ENCODE results near the gene APOBEC3H.
"Not testable (repeated sequence)": the region's sequence is repeated elsewhere in the genome, so short reads cannot be mapped to it uniquely, and the experiment has no call there.

The APOBEC3H gene

DNA sequence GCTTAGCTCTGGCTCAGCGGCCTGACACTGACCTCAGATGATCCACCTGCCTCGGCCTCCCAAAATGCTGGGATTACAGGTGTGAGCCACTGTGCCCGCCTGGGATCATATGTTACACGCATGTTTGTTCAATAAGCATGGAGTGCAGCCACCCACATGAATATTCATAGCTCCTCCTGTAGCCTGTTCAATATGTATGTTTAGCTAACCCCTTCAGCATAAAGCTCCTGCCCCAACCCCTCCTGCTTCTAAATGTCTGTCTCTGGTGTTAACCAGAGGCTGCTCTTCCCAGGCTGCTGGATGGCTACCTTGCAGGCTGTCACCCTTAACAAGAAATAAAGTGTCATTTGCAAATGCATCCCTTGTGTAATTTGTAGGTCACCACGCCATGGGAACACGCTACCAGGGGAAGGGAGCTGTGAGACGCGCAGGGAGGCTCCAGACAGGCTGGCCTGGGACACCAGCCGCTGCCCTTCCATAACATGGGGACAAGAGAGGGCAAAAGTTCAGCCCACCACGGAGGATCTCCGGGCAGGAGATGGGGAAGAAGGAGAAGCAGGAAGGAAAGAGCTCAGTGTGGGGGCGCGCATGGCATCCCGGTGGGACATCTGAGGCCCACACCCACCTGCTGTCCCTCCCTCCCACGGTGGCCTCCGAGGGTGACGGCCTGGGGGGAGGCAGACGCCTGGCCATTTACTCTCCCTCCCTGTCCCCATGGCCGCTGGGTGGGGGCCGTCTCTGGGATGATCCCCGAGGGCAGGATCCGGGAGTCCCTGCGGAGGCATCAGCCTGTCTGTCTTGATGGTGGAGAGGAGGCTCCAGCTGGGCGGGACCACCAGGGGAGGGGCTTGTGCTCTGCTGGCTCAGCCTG, 20.7 kb upstream of the APOBEC3H start:
- ATAC-seq (replicated peaks); H3K27me3 Mint-ChIP-seq; DNase-seq; H3K9me3 Mint-ChIP-seq: not testable (repeated sequence)
- Mint-ChIP-seq H3K36me3 (ENCODE audit: insufficient read depth) (peaks cover 45% of the 10 kb centered on the region), H3K27ac (peak overlapping the region; percentile 98 to 99), H3K4me3 (peak overlapping the region; percentile 76 to 98), H3K4me1 (ENCODE audit: low read depth in 2 of 2) (peaks cover 40 to 49% of the 10 kb centered on the region in 2 donors)

DNA sequence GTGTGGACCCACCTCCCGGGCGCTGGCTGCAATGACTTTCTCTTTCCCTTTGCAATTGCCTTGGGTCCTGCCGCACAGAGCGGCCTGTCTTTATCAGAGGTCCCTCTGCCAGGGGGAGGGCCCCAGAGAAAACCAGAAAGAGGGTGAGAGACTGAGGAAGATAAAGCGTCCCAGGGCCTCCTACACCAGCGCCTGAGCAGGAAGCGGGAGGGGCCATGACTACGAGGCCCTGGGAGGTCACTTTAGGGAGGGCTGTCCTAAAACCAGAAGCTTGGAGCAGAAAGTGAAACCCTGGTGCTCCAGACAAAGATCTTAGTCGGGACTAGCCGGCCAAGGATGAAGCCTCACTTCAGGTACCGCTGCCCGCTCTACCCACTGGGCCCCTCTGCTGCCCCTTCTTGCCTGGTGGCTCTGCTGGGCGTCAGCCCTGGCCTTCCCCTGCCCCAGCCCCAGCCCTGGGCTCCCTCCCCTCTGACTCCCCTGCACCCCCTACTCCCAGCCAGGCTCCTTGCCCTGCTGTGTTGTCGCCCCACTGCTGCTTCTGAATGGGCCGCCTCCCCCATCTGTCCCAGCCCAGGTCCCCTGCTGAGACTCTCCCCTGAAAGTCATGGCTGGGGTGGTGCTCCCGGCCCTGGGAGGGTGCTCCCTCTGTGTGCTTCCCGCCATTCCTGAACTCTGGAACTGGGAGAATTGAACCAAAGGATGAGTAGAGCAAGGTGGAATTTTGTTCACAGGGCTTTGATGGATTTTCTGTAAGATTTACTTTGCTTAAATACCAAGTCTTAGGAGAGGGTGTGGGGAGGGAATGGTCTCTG, 19.8 kb upstream of the APOBEC3H start, which contains the start of gene APOBEC3G:
Gene APOBEC3G, plus strand, starts transcription at position 250 of the 815 bp plus-strand sequence. Its CDS starts 87 bp downstream, at position 337.
- Mint-ChIP-seq H3K27ac (peak within 1 kb of the TSS; percentile 98 to 99), H3K4me1 (ENCODE audit: low read depth in 2 of 2) (peaks cover 49 to 58% of the 10 kb centered on the region in 2 donors), H3K4me3 (peak within 1 kb of the TSS; percentile 92 to 98), H3K36me3 (ENCODE audit: insufficient read depth) (peaks cover 54% of the 10 kb centered on the region)
- ATAC-seq (replicated peaks) (peak; percentile 78), DNase-seq (peak; percentile 62 to 72 (median 68))
- H3K27me3 Mint-ChIP-seq, H3K9me3 Mint-ChIP-seq: not testable (repeated sequence)

DNA sequence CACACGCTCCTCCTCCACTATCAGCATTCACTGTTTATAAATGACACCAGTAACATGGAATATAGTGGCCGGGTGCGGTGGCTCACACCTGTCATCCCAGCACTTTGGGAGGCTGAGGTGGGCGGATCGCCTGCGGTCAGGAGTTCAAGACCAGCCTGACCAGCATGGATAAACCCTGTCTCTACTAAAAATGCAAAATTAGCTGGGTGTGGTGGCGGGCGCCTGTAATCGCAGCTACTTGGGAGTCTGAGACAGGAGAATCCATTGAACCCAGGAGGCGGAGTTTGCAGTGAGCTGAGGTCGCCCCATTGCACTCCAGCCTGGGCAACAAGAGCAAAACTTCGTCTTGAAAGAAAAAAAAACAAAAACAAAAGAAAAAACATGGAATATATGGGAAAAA, 19.1 kb upstream of the APOBEC3H start:
- not testable (repeated sequence) for H3K27me3 Mint-ChIP-seq; DNase-seq; H3K9me3 Mint-ChIP-seq; ATAC-seq (replicated peaks)
- peak overlapping the region; percentile 92 to 98 for H3K4me3 Mint-ChIP-seq
- peaks cover 53 to 64% of the 10 kb centered on the region in 2 donors for H3K4me1 Mint-ChIP-seq (ENCODE audit: low read depth in 2 of 2)
- H3K36me3 Mint-ChIP-seq (ENCODE audit: insufficient read depth): peaks cover 60% of the 10 kb centered on the region
- peak overlapping the region; percentile 98 to 99 for H3K27ac Mint-ChIP-seq

DNA sequence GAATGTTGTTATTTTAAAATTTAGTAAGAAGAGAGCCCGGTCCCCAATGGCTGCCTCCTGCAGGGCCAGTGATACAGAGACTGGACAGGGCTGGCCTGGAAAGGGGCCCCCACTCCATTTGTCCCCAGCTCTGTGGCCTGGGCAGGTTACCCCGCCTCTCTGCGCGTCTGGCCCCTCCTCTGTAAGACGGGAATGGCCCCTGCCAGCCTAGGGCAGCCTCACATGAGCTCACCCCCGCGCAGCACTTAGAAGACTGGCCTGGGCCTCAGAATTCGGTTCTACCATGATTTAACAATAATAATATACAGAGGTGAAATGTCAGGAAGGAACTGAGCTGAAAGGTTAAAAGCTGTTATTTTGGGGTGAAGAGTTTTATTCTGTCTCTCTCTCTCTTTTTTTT, 18.7 kb upstream of the APOBEC3H start:
- H3K27ac Mint-ChIP-seq: peak overlapping the region; percentile 98 to 99
- H3K27me3 Mint-ChIP-seq: no peaks in the 10 kb centered on the region
- H3K36me3 Mint-ChIP-seq (ENCODE audit: insufficient read depth): peaks cover 64% of the 10 kb centered on the region
- H3K4me3 Mint-ChIP-seq: peak overlapping the region; percentile 92 to 98
- DNase-seq (peak in 2 of 3 experiments; percentile 30 to 43), ATAC-seq (replicated peaks) (no peak)
- no peaks in the 10 kb centered on the region for H3K9me3 Mint-ChIP-seq
- peaks cover 57 to 68% of the 10 kb centered on the region in 2 donors for H3K4me1 Mint-ChIP-seq (ENCODE audit: low read depth in 2 of 2)

DNA sequence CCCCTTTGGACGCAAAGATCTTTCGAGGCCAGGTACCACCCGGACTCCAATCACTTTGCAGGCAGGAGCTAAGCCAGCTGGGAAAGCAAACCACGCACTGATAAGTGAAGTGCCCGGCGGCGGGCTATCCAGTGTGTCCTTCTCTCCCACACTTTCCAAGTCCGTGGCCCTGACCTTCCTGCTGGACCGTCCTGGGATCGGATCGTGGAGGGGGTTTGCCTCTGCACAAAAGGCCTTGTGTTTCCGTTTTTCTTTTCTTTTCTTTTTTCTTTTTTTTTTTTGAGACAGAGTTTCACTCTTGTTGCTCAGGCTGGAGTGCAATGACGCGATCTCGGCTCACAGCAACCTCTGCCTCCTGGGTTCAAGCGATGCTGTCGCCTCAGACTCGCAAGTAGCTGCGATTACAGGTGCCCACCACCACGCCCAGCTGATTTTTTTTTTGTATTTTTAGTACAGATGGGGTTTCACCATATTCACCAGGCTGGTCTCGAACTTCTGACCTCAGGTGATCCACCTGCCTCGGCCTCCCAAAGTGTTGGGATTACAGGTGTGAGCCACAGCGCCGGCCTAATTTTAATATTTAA, 17.9 kb upstream of the APOBEC3H start:
- Mint-ChIP-seq H3K36me3 (ENCODE audit: insufficient read depth) (peaks cover 70% of the 10 kb centered on the region), H3K4me1 (ENCODE audit: low read depth in 2 of 2) (peaks cover 62 to 73% of the 10 kb centered on the region in 2 donors), H3K4me3 (peak overlapping the region; percentile 92 to 98), H3K27ac (peak overlapping the region; percentile 98 to 99)
- DNase-seq; H3K9me3 Mint-ChIP-seq; ATAC-seq (replicated peaks); H3K27me3 Mint-ChIP-seq: not testable (repeated sequence)

DNA sequence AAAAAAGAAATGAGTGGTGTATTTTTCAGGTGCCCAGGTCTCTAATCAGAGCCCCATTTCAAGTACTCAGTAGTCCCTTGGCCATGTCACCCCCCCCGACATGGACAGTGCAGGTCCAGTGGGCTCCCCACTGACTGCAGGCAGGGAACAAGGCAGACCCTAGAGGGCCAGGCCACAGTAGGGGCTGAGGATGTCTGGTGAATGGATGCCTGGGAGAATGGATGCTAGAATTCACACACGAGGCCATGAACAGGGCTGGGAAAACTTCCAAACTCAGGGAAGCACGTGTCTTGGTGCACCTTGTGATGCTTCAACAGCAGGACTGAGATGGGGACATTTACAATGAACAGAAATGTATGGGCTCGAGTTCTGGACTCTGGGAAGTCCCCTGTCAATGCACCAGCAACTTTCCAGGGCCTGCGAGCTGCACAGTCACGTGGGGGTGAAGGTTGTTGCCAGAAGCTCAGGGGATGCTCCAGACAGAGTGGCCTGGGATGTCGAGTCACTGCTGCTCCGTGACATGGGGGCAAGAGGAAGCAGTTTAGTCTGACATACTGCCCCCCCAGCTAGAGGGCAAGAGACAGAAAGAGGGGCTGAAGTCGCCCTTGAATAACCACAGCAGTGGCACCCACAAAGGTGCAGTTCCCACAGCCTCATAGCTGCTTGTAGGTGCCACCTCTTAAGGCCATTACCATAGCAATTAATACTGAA, 16.8 kb upstream of the APOBEC3H start:
- Mint-ChIP-seq H3K27me3 (no peaks in the 10 kb centered on the region), H3K36me3 (ENCODE audit: insufficient read depth) (peaks cover 78% of the 10 kb centered on the region), H3K4me3 (peak overlapping the region; percentile 92 to 98), H3K27ac (peak overlapping the region; percentile 98 to 99), H3K9me3 (no peaks in the 10 kb centered on the region), H3K4me1 (ENCODE audit: low read depth in 2 of 2) (peaks cover 64 to 73% of the 10 kb centered on the region in 2 donors)
- DNase-seq (peak; percentile 61 to 65 (median 65)), ATAC-seq (replicated peaks) (peak; percentile 58)

DNA sequence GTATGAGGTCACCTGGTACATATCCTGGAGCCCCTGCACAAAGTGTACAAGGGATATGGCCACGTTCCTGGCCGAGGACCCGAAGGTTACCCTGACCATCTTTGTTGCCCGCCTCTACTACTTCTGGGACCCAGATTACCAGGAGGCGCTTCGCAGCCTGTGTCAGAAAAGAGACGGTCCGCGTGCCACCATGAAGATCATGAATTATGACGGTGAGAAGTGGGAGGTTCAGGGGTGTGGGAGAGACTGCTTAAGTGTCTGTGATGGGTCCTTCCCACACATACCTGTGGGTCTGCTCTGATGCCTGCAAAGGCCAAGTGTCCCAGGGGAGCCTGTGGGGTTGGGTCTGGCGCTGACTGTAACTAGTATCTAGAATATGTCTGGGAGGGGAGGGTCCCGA, 16.0 kb upstream of the APOBEC3H start:
- ATAC-seq (replicated peaks): no peak
- H3K9me3 Mint-ChIP-seq: no peaks in the 10 kb centered on the region
- peak overlapping the region; percentile 98 to 99 for H3K27ac Mint-ChIP-seq
- peak overlapping the region; percentile 92 to 98 for H3K4me3 Mint-ChIP-seq
- no peak for DNase-seq
- H3K36me3 Mint-ChIP-seq (ENCODE audit: insufficient read depth): peaks cover 86% of the 10 kb centered on the region
- H3K4me1 Mint-ChIP-seq (ENCODE audit: low read depth in 2 of 2): peaks cover 66 to 74% of the 10 kb centered on the region in 2 donors
- no peaks in the 10 kb centered on the region for H3K27me3 Mint-ChIP-seq

DNA sequence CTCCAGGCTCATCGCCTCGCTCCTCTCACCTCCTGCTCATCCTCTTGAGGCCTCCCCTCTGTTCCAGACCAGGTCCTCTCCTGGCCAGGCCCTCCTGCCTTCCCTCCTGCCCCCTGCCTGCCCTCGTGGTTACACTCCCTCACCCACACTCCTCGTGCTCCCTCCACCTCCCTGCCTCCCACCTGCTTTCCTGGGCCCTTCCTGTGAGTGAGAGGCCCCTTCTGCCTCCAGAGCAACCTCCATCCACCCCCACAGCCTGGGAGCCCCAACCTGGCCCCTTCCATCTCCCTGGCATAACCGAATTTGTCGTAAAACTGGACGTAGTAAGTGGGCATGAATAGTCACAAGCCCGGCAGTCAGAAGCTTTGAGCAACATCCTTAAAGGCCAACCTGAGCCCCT, 15.4 kb upstream of the APOBEC3H start:
- no peak for DNase-seq
- peak overlapping the region; percentile 98 to 99 for H3K27ac Mint-ChIP-seq
- ATAC-seq (replicated peaks): no peak
- H3K36me3 Mint-ChIP-seq (ENCODE audit: insufficient read depth): peaks cover 92% of the 10 kb centered on the region
- H3K9me3 Mint-ChIP-seq: no peaks in the 10 kb centered on the region
- H3K4me3 Mint-ChIP-seq: peak overlapping the region; percentile 92 to 98
- H3K27me3 Mint-ChIP-seq: no peaks in the 10 kb centered on the region
- peaks cover 67 to 75% of the 10 kb centered on the region in 2 donors for H3K4me1 Mint-ChIP-seq (ENCODE audit: low read depth in 2 of 2)

DNA sequence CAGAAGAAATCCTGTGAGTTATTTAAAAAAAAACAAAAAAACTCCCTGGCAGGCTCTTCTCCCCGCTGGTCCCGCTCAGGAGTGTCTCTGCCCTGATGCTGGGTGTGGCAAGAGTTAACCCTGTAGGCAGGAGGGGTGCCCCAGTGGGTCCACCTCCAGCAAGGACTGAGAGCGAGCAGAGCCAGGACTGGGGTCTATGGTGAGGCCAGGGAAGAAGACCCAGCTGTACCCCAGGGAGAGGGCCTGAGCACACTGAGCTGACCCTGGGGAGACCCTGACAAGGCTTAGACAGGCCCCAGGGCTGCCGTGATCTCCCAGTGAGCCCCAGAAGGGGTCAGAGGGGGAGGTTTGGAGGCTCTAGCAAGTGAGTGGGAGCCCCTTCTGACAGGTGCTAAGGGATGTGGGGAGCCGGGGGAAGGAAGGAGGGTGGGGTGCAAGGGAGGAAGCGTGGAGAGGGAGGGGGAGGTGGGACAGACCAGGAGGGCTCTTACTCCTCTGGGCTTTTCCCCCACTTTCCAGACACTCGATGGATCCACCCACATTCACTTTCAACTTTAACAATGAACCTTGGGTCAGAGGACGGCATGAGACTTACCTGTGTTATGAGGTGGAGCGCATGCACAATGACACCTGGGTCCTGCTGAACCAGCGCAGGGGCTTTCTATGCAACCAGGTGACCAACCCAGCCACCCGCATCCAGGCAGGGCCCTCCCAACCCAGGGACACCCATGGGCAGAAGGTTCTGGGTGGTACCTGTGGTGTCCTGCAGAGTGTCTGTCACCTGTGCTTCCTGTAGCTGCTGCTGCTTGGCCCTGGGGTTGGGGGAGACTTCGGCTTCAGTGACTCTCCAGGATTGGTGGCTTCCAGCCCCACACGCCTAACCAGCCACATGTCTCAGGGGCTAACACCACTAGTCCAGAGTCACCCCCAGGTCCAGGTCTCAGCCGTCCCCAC, 13.6 kb upstream of the APOBEC3H start:
- H3K4me3 Mint-ChIP-seq: peak overlapping the region; percentile 92 to 98
- peak overlapping the region; percentile 98 to 99 for H3K27ac Mint-ChIP-seq
- ATAC-seq (replicated peaks) (no peak), DNase-seq (no peak)
- H3K4me1 Mint-ChIP-seq (ENCODE audit: low read depth in 2 of 2): peaks cover 68 to 82% of the 10 kb centered on the region in 2 donors
- no peaks in the 10 kb centered on the region for H3K9me3 Mint-ChIP-seq
- H3K36me3 Mint-ChIP-seq (ENCODE audit: insufficient read depth): peaks cover 88% of the 10 kb centered on the region
- H3K27me3 Mint-ChIP-seq: no peaks in the 10 kb centered on the region

DNA sequence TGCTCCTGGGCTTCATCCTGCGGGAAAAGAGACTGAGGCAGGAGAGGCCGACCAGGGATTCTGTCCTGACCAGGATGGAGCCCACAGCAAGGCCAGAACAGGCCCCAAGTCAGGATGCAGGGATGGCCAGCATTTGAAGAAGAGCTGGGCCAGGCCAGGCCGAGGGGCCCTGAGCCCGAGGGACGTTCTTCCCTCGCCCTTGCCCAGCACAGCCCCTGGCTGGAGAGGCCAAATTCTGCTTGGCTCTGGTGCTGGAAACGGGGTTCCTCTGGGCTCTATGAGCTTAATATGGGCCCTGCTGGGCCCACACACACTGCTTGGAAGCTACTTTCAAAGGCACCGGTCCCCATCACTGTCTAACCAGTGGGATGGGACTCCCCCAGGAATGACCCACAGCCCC, 12.4 kb upstream of the APOBEC3H start:
- Mint-ChIP-seq H3K27ac (peak overlapping the region; percentile 96 to 99), H3K4me1 (ENCODE audit: low read depth in 2 of 2) (peaks cover 74 to 85% of the 10 kb centered on the region in 2 donors), H3K9me3 (no peaks in the 10 kb centered on the region), H3K36me3 (ENCODE audit: insufficient read depth) (peaks cover 79% of the 10 kb centered on the region), H3K4me3 (peak overlapping the region; percentile 8 to 18), H3K27me3 (no peaks in the 10 kb centered on the region)
- DNase-seq: no peak
- no peak for ATAC-seq (replicated peaks)

DNA sequence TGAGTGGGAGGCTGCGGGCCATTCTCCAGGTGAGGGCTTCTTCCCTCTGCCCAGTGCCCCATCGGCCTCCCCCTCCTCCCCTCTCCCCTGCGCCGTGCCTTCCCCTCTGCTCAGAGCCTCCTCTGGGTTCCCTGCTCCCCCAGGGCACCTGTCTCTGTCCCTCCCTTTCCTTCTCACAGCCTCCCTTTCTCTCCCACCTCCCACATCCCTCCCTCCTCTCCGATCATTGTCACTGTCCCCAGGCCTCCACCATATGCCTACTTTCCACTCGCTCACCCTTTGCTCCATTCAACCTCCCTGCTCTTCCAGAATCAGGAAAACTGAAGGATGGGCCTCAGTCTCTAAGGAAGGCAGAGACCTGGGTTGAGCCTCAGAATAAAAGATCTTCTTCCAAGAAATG, 9.9 kb upstream of the APOBEC3H start:
- Mint-ChIP-seq H3K4me1 (ENCODE audit: low read depth in 2 of 2) (peaks cover 74 to 87% of the 10 kb centered on the region in 2 donors), H3K27me3 (no peaks in the 10 kb centered on the region), H3K4me3 (peak overlapping the region; percentile 25 to 41), H3K27ac (peak overlapping the region; percentile 96 to 99), H3K9me3 (no peaks in the 10 kb centered on the region), H3K36me3 (ENCODE audit: insufficient read depth) (peaks cover 74% of the 10 kb centered on the region)
- DNase-seq (no peak), ATAC-seq (replicated peaks) (no peak)

All from effector memory CD8-positive, alpha-beta T cell (primary cell).